GM12874 (cell line): ENCODE data around the gene TPSB2.

ENCODE experiments used
- CTCF ChIP-seq: IDR thresholded peaks from 2 replicates; pipeline ENCODE4 v1.5.1; 2011; ENCODE audit warnings: low read depth, mild to moderate bottlenecking, control low read depth, low read length, moderate library complexity; ENCODE audit not compliant: insufficient read depth

TPSB2 gene

GRCh38 chr16:1274767-1275166, 44.8 kb upstream of the TPSB2 start:
- no peak for TF ChIP-seq CTCF

GRCh38 chr16:1273816-1274215, 43.8 kb upstream of the TPSB2 start:
- no peak for TF ChIP-seq CTCF

- no peak for TF ChIP-seq CTCF
These were observed 42.6 kb upstream of the TPSB2 start for GRCh38 chr16:1272453-1273198.

GRCh38 chr16:1271380-1271723, 41.4 kb upstream of the TPSB2 start:
- TF ChIP-seq CTCF = no peak

GRCh38 chr16:1265826-1266225, 35.8 kb upstream of the TPSB2 start:
- TF ChIP-seq CTCF = no peak

GRCh38 chr16:1265090-1265630, 35.2 kb upstream of the TPSB2 start:
- no peak for TF ChIP-seq CTCF

GRCh38 chr16:1264345-1265089, 34.5 kb upstream of the TPSB2 start:
- no peak for TF ChIP-seq CTCF
